Activated CD8-positive, alpha-beta memory T cell treated with anti-CD3 and anti-CD28 coated beads for 1 hour (primary cell): ENCODE measurements around the gene CD7.
"Not testable (repeated sequence)": the region's sequence is repeated elsewhere in the genome, so short reads cannot be mapped to it uniquely, and the experiment has no call there.

ENCODE experiments used
- DNase-seq, 2 donors: peaks; one replicate each; pipeline ENCODE4 v3.0.0-alpha.2; 2020; ENCODE audit warnings: low read depth in 1 of 2; ENCODE audit errors: extremely low read depth in 1 of 2

Gene CD7

GRCh38 chr17:82317394-82318168 lies at the start of gene CD7:
TSS of gene CD7 (minus strand) at chr17:82317608. CDS start at chr17:82317495, 113 bp downstream.
- peak; percentile 62 to 73 for DNase-seq

DNA sequence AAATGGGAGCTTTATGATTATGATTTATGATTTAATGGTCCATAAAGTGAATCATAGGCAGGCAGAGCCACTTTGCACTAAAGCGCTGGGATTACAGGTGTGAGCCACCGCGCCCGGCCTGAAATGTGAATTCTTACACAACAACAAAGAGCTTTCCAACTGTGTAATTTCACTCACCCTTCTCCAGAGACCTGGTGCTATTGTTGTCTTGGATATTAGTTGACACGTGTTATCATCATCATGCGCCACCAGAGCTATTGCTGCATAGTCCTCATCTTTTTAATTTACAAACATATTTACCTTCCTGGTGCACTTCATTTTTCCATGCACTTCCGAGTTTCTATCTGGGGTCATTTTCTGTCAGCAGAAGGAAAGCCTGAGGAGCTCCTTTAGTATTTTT lies 49.3 kb upstream of the CD7 start:
- no peak for DNase-seq

GRCh38 chr17:82365606-82366295 lies 48.3 kb upstream of the CD7 start:
- DNase-seq, result no peak

DNA sequence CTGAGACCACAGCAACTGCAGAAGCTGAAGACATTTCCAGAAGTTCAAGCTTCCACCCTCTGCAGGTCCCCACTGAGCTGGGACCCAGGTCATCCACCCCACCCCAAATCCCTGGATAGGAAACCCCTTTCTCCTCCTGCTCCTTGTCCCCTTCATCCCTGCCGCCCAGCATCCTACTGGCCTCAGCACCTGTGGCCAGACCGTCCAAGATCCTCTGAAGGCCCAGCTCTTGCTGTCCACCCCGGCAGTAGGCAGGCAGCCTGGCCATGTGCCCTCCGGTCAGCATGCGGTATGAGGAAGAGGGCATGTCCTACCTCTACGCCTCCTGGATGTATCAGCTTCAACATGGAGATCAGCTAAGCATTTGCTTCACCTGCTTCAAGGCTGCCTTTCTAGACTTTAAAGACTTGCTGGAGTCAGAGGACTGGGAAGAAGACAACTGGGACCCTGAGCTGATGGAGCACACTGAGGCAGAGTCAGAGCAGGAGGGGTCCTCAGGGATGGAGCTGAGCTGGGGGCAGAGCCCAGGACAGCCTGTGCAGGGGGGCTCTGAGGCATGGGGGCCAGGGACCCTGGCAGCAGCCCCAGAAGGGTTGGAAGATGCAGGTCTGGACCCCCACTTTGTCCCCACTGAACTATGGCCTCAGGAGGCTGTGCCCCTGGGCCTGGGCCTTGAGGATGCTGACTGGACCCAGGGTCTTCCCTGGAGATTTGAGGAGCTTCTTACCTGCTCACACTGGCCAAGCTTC lies 44.7 kb upstream of the CD7 start:
- no peak for DNase-seq

GRCh38 chr17:82359451-82360074 lies 42.2 kb upstream of the CD7 start:
- DNase-seq, result not testable (repeated sequence)

GRCh38 chr17:82358465-82359350 lies 41.3 kb upstream of the CD7 start, which contains the start of gene TEX19:
TSS of gene TEX19 (plus strand) at chr17:82359247. CDS start at chr17:82362151, 2,904 bp downstream.
- no peak for DNase-seq

DNA sequence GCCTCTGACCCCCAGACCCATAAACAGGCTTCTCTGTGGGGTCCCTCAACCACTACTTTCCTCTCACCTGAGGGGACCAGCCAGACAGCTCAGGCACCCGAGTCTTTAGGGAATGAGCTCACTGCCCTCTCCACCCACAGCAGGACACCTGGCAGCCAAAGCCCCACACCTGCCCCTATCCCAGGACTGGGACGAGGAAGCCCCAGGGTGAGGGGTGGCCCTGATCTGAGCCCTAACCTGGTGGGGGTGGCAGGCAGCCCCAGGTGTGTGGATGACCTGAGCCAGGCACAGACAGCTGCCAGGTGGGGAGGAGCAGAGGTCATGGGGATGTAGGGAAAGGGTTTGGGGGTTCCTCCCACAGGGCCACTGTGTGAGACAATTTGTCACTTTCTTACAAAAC lies 40.0 kb upstream of the CD7 start:
- DNase-seq, result no peak

DNA sequence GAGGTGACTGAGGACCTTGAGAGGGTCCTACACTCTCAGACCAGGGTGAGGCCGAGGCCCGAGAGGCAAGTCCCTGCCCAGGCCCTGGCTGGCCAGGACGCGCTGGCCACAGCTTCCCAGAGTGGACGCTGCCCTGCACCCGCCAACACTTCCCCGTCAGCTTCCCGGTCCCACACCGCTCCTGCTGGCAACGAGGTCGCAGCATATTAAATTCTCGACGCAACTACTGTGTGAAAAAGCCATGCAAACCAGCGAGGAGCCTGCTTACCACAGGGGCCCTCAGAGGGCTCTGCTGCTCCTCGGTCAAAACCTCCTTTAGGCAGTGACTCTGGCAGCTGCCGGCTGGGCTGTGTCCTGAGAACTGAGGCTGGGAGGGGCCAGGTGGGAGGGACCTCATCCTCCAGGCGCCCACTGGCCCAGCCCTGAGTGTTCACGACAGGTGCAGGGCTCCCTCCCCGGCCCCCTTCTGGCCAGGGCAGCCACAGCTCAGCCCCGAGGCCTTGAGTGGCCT lies 39.5 kb upstream of the CD7 start:
- no peak for DNase-seq

- no peak for DNase-seq
These were observed 38.5 kb upstream of the CD7 start for GRCh38 chr17:82355770-82356427.

DNA sequence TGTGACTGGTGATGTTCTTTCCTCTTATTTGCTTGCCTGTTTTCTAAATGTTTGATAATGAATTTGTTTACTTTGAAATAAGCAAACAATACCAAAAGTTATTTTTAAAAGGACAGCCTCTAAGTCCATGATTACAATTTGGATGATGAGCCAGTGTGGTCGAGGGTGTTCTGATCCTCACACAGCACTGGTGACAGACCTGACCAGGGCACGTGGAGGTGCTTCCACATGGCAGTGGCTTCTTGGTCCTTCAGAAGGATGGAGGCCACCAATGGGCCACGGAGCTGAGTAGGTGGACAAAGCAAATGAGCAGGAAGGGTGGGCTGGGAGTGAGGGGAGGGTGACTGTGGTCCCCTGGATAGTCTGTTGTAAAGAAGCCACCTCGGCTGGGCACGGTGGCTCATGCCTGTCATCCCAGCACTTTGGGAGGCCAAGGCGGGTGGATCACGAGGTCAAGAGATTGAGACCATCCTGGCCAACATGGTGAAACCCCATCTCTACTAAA lies 37.4 kb upstream of the CD7 start:
- no peak for DNase-seq

GRCh38 chr17:82353484-82353883 lies 36.1 kb upstream of the CD7 start:
- DNase-seq, result no peak

GRCh38 chr17:82351713-82352488 lies 34.5 kb upstream of the CD7 start:
- DNase-seq, result peak; percentile 60 to 68

GRCh38 chr17:82351254-82351712 lies 33.9 kb upstream of the CD7 start:
- DNase-seq, result no peak

DNA sequence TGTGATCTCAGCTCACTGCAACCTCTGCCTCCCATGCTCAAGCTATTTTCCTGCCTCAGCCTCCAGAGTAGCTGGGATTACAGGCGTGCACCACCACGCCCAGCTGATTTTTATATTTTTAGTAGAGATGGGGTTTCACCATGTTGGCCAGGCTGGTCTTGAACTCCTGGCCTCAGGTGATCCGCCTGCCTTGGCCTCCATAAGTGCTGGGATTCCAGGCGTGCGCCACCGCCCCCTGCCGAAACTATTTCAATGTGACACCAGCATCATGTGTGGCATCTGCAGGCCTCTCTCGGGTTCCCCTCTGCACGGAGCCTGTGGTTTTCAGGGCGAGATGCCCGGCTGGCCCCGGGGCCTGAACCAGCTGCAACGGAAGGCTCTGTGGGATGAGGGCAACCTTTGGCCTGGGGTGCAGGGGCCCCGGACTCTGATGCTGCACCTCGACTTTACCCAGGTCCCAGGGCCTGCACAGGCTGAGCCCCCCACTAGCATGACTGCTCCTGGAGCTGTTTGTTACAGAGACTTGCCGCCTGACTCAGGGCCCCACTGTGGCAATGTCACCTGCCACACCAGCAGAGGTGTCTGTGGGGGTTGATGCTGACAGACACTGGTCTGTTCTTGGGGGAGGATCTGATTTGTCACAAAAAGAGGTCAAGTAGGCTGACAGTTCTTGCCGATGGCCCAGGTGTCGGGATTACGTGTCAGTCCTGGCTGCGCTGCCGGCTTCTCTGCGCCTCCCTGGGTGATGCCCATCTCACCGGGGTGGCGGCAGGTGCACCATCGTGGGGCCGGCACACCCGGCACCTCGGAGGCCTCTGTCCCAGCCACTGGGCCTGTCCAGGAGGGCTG lies 33.0 kb upstream of the CD7 start:
- DNase-seq, result no peak

DNA sequence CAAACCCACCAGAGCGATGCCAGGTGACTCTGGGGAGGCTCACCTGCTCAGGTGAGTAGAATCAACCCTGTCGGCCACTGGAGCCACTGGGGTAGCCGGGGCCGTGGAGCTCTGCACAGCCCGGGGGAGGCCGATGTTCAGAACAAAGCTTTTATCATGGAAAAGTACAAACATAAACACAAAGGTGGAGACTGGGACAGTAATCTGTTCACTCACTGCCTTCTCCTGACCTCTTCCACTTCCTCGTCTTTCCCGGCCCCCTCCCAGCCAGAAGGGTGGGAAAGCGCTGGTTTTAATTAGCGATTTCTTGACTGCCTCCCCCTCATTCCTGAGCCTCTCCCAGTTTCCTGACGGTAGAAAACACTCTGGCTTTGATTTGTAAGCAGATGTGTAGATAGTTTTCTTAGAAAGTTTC lies 31.9 kb upstream of the CD7 start:
- no peak for DNase-seq

DNA sequence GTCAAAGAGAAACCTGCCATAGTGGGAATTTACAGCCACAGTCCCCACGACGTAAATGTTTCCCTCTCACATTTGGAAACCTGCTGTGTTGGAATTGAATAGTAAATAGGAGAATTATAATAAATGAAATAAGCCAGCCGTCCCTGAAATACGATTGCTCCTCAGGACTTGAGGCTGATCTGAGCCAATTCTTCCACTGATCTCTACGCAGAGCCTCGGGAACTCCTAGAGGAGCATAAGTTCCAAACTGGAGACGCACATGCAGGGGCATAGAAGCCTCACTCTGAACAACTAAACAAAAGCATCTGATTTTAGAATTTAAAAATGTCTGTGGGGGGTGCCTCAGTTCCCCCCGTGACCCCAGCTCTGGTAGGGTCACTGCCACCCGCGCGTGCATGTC lies 31.5 kb upstream of the CD7 start:
- no peak for DNase-seq

DNA sequence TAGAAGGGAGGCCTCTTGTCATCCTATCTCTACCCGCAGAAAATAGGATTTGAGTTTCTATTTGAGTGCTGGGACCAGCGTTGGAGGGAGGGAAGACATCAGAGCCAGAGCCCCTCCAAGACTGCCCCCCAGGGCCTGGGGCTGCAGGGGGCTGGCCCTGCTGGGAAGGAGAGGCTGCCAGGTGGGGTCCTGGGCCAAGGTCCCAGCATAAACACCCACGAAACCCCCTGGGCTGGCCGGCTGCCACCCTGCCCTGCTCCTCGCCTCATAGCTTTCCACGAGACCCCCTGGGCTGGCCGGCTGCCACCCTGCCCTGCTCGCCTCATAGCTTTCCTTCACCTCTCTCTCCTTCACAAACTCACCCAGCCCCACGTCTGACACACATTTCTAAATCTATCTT lies 31.0 kb upstream of the CD7 start:
- DNase-seq, result no peak
